ENCODE results near the gene ARHGEF28. TPM values are rescaled to one million over a fixed set of nuclear protein-coding genes. Genes with fewer than 3 reads are reported as not detected.

The ARHGEF28 gene
- total RNA-seq, 4 donors from 2014 or later: 16.9 to 29.7 (median 25.7) TPM

GRCh38 chr5:73834693-73835092, 208.7 kb downstream of the ARHGEF28 start:
- peaks cover 0 to 4% of the 10 kb centered on the region in 2 donors for H3K36me3 ChIP-seq
- H3K4me1 ChIP-seq: no peaks in the 10 kb centered on the region
- no peak overlapping the region for H3K4me3 ChIP-seq
- no peak for ATAC-seq
- no peaks in the 10 kb centered on the region for H3K9me3 ChIP-seq
- WGBS, 2 donors (ENCODE audit: low coverage in 1 of 2): 83 to 88% methylated on average over 1 to 2 of the region's 2 CpGs
- H3K27me3 ChIP-seq: no peaks in the 10 kb centered on the region
- TF ChIP-seq POLR2A (IDR thresholded peaks at IDR 0.05) (no peak), EP300 (IDR thresholded peaks at IDR 0.05) (no peak), POLR2AphosphoS5 (IDR thresholded peaks at IDR 0.05) (no peak)
- TF ChIP-seq, protein P1, sequence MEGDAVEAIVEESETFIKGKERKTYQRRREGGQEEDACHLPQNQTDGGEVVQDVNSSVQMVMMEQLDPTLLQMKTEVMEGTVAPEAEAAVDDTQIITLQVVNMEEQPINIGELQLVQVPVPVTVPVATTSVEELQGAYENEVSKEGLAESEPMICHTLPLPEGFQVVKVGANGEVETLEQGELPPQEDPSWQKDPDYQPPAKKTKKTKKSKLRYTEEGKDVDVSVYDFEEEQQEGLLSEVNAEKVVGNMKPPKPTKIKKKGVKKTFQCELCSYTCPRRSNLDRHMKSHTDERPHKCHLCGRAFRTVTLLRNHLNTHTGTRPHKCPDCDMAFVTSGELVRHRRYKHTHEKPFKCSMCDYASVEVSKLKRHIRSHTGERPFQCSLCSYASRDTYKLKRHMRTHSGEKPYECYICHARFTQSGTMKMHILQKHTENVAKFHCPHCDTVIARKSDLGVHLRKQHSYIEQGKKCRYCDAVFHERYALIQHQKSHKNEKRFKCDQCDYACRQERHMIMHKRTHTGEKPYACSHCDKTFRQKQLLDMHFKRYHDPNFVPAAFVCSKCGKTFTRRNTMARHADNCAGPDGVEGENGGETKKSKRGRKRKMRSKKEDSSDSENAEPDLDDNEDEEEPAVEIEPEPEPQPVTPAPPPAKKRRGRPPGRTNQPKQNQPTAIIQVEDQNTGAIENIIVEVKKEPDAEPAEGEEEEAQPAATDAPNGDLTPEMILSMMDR (IDR thresholded peaks at IDR 0.05): no peak
- no peak overlapping the region for H3K27ac ChIP-seq

DNA sequence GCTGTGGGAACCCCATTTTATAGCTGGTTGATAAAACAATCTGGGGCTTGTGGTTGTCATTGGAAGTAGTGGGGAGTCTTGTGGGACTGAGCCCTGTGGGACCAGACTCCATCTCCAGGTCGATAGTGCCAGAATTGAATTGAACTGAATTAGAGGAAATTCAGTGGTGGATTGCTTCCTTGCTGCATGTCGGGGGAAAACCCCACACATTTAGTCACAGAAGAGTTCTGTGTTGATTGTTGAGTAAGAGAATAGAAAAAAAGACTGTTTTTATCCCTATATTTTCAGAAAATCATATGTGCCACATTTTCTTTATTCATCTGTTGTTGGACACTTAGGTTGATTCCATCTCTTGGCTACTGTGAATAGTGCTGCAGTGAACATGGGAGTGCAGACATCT, 209.7 kb downstream of the ARHGEF28 start:
- H3K27me3 ChIP-seq: no peaks in the 10 kb centered on the region
- H3K27ac ChIP-seq: no peak overlapping the region
- ATAC-seq: no peak
- peaks cover 0 to 4% of the 10 kb centered on the region in 2 donors for H3K36me3 ChIP-seq
- H3K4me1 ChIP-seq: no peaks in the 10 kb centered on the region
- no peak overlapping the region for H3K4me3 ChIP-seq
- H3K9me3 ChIP-seq: no peaks in the 10 kb centered on the region
- 78 to 80% methylated on average over 1 to 2 of the region's 2 CpGs for WGBS, 2 donors (ENCODE audit: low coverage in 1 of 2)
- TF ChIP-seq, protein P1 (IDR thresholded peaks at IDR 0.05): no peak
- TF ChIP-seq EP300 (IDR thresholded peaks at IDR 0.05) (no peak), POLR2AphosphoS5 (IDR thresholded peaks at IDR 0.05) (no peak), POLR2A (IDR thresholded peaks at IDR 0.05) (no peak)

DNA sequence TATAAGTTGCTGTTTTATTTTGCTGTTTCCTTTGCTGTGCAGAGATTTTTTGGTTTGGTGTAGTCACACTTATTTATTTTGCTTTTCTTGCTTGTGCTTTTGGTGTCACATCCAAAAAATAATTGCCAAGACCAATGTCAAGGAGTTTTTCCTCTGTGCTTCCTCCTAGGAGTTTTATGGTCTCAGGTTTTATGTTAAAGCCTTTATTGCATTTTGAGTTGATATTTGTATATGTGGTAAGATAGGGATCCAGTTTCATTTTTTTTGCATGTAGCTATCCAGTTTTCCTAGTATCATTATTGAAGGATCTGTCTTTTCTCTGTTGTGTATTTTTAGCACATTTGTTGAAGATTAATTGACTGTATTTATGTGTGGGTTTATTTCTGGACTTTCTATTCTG, 210.6 kb downstream of the ARHGEF28 start:
- Histone ChIP-seq H3K27me3 (no peaks in the 10 kb centered on the region), H3K4me3 (no peak overlapping the region), H3K36me3 (peaks cover 0 to 7% of the 10 kb centered on the region in 2 donors), H3K9me3 (no peaks in the 10 kb centered on the region), H3K27ac (no peak overlapping the region), H3K4me1 (no peaks in the 10 kb centered on the region)
- TF ChIP-seq, protein P1 (IDR thresholded peaks at IDR 0.05): no peak
- TF ChIP-seq POLR2A (IDR thresholded peaks at IDR 0.05) (no peak), EP300 (IDR thresholded peaks at IDR 0.05) (no peak), POLR2AphosphoS5 (IDR thresholded peaks at IDR 0.05) (no peak)
- no peak for ATAC-seq

DNA sequence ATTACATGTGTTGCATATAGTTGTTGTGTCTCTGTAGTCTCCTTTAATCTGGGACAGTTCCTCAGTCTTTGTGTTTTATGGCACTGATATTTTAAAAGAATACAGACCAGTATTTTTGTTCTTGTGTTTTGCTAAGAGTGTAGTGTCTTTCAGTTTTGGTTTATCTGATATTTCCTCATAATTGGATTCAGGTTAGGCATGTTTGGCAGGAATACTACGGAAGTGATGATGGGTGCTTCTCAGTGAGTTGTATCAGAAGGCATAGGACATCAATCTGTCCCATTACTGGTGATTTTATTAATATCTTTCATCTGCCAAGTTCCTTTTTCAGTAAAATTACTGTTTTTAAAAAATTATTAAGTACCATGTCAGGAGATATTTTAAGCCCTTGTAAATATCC, 212.9 kb downstream of the ARHGEF28 start:
- H3K4me1 ChIP-seq: no peaks in the 10 kb centered on the region
- H3K27ac ChIP-seq: no peak overlapping the region
- H3K36me3 ChIP-seq: peaks cover 0 to 3% of the 10 kb centered on the region in 2 donors
- no peaks in the 10 kb centered on the region for H3K27me3 ChIP-seq
- WGBS, 2 donors (ENCODE audit: low coverage in 1 of 2): 82 to 92% methylated on average over 1 of the region's 1 CpG
- TF ChIP-seq POLR2AphosphoS5 (IDR thresholded peaks at IDR 0.05): no peak
- no peak overlapping the region for H3K4me3 ChIP-seq
- no peaks in the 10 kb centered on the region for H3K9me3 ChIP-seq
- no peak for ATAC-seq

- ATAC-seq: no peak
- no peaks in the 10 kb centered on the region for H3K4me1 ChIP-seq
- H3K4me3 ChIP-seq: no peak overlapping the region
- H3K36me3 ChIP-seq: peaks cover 0 to 6% of the 10 kb centered on the region in 2 donors
- no peak for TF ChIP-seq POLR2A (IDR thresholded peaks at IDR 0.05)
- TF ChIP-seq POLR2AphosphoS5 (IDR thresholded peaks at IDR 0.05): no peak
- no peak for TF ChIP-seq EP300 (IDR thresholded peaks at IDR 0.05)
- TF ChIP-seq, protein P1 (IDR thresholded peaks at IDR 0.05): no peak
- H3K9me3 ChIP-seq: no peaks in the 10 kb centered on the region
- H3K27me3 ChIP-seq: no peaks in the 10 kb centered on the region
- no peak overlapping the region for H3K27ac ChIP-seq
These were observed 215.6 kb downstream of the ARHGEF28 start for GRCh38 chr5:73841641-73842040.
